ENCODE measurements around the gene POU5F1.

DNA sequence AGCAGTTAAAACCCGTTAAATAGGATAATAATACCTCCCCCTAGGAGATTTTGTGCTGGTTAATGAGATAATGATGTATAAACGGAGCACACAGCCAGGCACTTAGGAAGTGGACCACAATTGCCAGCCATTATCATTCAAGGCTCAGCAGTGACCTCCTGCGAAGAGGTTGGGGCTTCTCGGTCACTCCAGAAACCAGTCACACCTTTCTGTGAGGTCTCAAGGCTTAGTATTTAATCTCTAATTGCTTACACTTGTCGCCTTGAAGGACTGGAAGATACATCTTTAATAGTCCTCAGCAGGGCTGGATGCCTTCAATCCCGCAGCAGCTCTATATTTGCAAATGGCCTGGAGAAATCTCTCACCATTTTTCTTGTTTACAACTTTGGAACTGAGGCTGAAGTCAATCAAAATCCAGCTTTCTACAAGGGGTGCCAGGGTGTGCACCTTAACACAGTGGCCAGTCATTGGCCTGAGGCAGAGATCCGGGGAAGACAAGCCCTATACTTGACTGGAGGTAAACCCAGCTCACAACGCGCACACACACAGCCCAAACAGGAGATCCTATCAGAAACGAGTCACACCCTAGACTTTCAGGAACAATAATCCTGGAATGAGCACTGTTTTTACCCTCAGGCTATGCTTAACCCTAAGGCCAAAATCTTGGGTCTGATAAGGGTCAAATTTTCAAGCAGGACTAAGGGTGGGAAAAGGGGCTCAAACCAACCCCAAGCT lies 1.2 kb downstream of the POU5F1 start:
- TF ChIP-seq, protein P1, sequence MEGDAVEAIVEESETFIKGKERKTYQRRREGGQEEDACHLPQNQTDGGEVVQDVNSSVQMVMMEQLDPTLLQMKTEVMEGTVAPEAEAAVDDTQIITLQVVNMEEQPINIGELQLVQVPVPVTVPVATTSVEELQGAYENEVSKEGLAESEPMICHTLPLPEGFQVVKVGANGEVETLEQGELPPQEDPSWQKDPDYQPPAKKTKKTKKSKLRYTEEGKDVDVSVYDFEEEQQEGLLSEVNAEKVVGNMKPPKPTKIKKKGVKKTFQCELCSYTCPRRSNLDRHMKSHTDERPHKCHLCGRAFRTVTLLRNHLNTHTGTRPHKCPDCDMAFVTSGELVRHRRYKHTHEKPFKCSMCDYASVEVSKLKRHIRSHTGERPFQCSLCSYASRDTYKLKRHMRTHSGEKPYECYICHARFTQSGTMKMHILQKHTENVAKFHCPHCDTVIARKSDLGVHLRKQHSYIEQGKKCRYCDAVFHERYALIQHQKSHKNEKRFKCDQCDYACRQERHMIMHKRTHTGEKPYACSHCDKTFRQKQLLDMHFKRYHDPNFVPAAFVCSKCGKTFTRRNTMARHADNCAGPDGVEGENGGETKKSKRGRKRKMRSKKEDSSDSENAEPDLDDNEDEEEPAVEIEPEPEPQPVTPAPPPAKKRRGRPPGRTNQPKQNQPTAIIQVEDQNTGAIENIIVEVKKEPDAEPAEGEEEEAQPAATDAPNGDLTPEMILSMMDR (conservative IDR thresholded peaks at IDR 0.05; ENCODE audit: low read depth, low read length) = no peak
- no peak for TF ChIP-seq EZH2phosphoT487 (IDR thresholded peaks at IDR 0.05; ENCODE audit: borderline replicate concordance, low read length)
